Measurements from ENCODE around the gene ALOX12B.

DNA sequence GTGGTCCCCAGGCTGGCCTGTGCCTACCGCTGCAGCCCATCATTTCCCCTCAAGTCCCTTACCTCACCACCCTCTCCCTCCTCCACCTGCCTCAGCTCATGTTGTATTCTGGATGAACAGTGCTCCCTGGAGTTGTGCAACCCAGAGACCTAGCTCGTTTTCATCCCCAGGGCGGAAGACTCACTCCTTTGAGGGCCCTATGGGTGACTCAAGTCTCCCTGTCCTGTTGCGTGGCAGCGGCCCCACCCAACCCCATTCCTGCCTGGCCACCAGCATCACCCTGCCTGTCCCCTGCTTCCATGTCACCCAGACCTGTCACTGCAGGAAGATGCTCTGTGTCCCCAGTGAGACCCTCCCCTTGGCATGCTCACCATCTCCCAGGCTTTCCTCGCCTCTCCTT, 3.3 kb downstream of the ALOX12B start:
- TF ChIP-seq, protein P1, sequence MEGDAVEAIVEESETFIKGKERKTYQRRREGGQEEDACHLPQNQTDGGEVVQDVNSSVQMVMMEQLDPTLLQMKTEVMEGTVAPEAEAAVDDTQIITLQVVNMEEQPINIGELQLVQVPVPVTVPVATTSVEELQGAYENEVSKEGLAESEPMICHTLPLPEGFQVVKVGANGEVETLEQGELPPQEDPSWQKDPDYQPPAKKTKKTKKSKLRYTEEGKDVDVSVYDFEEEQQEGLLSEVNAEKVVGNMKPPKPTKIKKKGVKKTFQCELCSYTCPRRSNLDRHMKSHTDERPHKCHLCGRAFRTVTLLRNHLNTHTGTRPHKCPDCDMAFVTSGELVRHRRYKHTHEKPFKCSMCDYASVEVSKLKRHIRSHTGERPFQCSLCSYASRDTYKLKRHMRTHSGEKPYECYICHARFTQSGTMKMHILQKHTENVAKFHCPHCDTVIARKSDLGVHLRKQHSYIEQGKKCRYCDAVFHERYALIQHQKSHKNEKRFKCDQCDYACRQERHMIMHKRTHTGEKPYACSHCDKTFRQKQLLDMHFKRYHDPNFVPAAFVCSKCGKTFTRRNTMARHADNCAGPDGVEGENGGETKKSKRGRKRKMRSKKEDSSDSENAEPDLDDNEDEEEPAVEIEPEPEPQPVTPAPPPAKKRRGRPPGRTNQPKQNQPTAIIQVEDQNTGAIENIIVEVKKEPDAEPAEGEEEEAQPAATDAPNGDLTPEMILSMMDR (conservative IDR thresholded peaks at IDR 0.05) = no peak
- TF ChIP-seq ZFX (IDR thresholded peaks at IDR 0.05) = no peak

Data from C4-2B (cell line).